Stimulated activated CD8-positive, alpha-beta memory T cell treated with anti-CD3 and anti-CD28 coated beads, Interleukin-4, amount 100 ng/mL, for 48 hours (primary cell): ENCODE data around the gene SASH3.

ENCODE experiments used
- DNase-seq: peaks from one replicate; pipeline ENCODE4 v3.0.0-alpha.2; 2020

The SASH3 gene

GRCh38 chrX:129785160-129785947 is 5.6 kb downstream of the SASH3 start:
- DNase-seq, result no peak

GRCh38 chrX:129786210-129786651 is 6.5 kb downstream of the SASH3 start:
- DNase-seq, result no peak

GRCh38 chrX:129787336-129788055 is 7.7 kb downstream of the SASH3 start:
- DNase-seq, result no peak

- no peak for DNase-seq
Observed at GRCh38 chrX:129788527-129788926, 8.8 kb downstream of the SASH3 start.

- no peak for DNase-seq
Observed at GRCh38 chrX:129790146-129790545, 10.4 kb downstream of the SASH3 start.

- no peak for DNase-seq
Observed at GRCh38 chrX:129790808-129791207, 11.1 kb downstream of the SASH3 start.

- DNase-seq, result no peak
Observed at GRCh38 chrX:129791336-129791735, 11.6 kb downstream of the SASH3 start.

- no peak for DNase-seq
Observed at GRCh38 chrX:129791961-129792570, 12.3 kb downstream of the SASH3 start.

GRCh38 chrX:129792586-129793291 is 13.0 kb downstream of the SASH3 start:
- DNase-seq, result no peak

GRCh38 chrX:129793604-129794191 is 13.9 kb downstream of the SASH3 start:
- DNase-seq, result no peak

- DNase-seq, result no peak
Observed at GRCh38 chrX:129795584-129795983, 15.8 kb downstream of the SASH3 start.

GRCh38 chrX:129797251-129797906 is 17.6 kb downstream of the SASH3 start:
- no peak for DNase-seq

- DNase-seq, result no peak
Observed at GRCh38 chrX:129798456-129798855, 18.7 kb downstream of the SASH3 start.

- DNase-seq, result peak; percentile 56
Observed at GRCh38 chrX:129798888-129799287, 19.1 kb downstream of the SASH3 start.

- DNase-seq, result no peak
Observed at GRCh38 chrX:129800186-129800585, 20.4 kb downstream of the SASH3 start.

GRCh38 chrX:129802863-129803262 is 23.1 kb downstream of the SASH3 start:
- no peak for DNase-seq

GRCh38 chrX:129804806-129805205 is 25.1 kb downstream of the SASH3 start:
- DNase-seq, result no peak

- DNase-seq, result no peak
Observed at GRCh38 chrX:129808158-129808828, 28.5 kb downstream of the SASH3 start.

GRCh38 chrX:129808829-129809796 is 29.4 kb downstream of the SASH3 start:
- no peak for DNase-seq

GRCh38 chrX:129813662-129814368 is 34.1 kb downstream of the SASH3 start:
- no peak for DNase-seq
